ENCODE results near the gene LGR6. TPM values are rescaled to one million over a fixed set of nuclear protein-coding genes. Genes with fewer than 3 reads are reported as not detected.
"Not testable (repeated sequence)": the region's sequence is repeated elsewhere in the genome, so short reads cannot be mapped to it uniquely, and the experiment has no call there.

LGR6 gene
- polyA plus RNA-seq, 1 donor: 0.90 TPM

DNA sequence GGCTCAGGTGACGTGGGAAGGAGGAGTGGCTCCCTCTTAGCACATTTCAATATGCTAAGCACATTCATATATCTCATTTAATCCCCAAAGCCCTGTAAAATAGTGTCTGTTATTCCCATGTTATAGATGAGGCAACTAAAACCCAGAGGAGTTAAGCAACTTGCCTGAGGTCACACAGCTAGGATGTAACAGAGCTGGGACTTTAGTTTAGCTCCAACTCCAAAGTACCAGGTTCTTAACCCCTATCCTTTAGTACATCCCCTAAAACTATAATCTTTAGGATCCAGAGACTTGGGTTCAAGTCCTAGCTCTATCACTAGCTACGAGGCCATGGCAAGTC, 48.5 kb downstream of the LGR6 start:
- no peak for DNase-seq

DNA sequence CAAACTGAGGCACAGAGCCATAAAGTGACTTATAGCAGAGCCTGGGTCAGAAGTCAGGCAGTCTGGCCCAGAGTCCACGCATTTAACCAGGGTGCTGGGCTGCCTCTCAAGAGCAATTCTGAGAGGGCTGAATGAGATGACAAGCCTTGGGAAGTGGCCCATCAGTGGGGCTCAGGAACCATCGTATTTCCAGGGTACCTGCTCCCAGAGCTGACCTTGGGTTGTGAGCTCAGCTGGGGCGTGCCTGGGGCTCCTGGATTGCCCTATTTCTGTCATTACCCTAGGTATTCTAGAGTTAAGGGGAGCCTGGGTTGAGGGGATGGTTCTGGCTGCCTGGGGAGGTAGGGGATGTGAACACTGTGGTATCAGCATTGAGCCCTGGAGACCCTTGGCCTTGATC, 49.4 kb downstream of the LGR6 start:
- DNase-seq: no peak

DNA sequence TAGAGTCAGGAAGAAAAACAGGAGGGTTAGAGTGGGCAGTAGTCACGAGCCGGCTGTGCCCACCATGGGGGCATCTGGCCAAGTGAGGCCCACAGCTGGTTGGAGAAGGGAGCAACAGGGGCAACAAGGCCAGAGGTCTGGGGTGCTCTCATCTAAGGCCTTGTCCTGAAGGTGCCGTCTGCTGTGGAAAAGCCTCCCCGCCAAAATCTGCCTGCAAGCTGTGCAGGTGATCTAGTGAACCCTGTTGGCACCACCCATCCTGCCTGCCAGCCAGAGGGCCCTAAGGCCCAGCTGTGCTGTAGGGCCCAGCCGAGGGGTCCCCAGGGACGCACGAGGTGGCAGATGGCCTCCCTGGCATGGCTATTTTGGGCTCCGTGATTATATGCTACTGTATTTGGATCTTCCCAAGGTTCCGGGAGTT, 51.3 kb downstream of the LGR6 start:
- DNase-seq: no peak

DNA sequence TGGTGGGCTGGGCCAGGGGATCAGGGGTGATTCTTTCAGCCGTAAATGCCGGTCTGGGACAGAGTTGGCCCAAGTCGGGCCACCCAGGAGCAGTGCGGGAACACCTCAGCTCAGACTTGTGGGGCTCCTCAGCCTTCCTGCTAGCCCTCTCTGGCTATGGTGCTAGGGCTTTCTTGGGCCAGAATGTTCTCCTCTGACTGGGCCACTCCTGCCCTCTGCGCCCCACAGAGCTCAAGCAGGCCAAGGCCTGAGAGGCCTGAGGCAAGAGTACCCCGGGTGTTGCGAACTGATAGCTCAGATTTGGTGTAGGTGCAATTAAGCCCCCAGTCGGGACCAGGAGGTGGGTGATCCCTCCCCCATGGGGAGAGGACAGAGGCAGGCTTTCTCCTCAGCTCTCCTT, 51.8 kb downstream of the LGR6 start:
- DNase-seq: no peak

DNA sequence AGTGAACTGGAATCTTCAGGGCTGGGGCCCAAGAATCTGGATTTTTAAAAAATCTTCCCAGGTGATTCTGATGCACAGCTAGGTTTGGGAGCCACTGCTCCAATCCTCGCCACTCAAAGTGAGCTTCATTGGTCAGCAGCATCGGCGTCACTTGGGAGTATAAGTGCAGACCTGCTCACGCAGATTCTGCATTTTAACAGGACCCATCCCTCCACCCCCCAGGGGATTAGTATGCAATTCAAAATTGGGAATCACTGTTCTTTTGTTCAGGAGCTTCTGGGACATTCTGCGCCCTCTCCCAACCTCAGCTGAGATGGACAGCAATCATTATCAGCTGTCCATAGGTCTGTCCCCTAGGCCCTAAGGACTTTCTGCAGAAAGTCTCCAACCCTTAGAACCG, 53.5 kb downstream of the LGR6 start:
- DNase-seq: no peak

DNA sequence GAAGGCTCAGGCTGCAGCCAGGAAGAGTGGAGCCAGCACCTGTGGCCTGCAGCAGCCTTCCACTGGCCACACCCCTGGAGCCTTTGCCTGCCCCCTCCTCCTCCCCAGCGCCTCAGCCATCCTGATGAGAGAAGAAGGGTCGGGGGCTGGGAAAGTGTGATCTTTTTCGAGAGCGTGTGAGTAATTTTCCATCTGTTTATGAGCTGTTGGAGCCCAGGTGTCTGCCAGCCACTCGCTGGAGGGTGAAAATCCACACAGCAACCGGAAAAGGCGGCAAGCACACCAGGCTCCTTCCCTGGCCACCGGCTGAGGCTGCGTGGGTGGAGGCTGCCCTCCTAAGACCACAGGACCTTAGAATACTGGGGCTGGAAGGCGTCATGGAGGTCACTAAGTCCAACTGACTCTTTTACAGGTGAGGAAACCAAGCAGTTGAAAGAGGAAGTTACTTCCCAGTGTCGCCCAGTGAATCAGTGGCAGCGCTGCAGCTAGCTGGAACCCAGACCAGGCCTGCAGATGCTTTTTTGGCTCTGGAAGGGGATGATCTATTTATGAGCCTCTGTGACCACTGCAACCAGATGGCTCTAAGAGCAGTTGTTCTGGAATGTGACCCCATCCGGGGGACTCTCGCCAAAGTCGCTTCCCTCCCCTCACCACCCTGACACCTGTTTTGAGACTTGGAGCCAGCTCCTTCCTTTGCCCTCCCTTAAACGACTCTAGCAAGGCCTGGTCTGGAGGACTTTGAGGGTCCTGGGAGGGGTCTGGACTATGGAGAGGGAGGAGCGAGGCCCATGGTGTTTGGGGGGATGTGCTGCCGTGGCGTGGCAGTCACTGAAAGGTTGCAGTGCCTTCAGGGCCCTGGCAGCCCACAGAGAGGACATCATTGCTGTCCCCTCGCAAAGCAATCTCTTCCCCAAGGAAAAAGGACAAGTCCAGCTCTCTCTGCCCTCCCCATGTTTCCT, 54.5 kb downstream of the LGR6 start:
- DNase-seq: no peak

DNA sequence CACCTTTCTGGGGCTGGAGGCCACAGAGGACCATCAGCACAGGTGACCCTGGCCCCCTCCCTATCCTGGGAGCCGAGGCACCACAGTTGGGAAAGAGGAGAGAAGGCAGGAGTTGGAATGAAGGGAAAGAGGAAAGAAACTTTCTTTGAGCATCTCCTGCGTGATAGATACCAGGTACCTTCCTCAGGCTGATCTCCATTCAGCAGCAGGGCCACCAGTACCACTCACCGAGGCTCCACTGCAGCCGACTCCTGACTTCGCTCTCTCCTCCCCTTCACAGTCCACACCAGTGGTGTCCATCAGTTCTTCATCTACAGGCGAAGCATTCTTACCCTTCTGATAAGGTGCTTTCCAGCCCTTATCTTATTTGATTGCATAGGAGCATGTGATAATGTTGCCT, 55.3 kb downstream of the LGR6 start:
- DNase-seq: no peak

DNA sequence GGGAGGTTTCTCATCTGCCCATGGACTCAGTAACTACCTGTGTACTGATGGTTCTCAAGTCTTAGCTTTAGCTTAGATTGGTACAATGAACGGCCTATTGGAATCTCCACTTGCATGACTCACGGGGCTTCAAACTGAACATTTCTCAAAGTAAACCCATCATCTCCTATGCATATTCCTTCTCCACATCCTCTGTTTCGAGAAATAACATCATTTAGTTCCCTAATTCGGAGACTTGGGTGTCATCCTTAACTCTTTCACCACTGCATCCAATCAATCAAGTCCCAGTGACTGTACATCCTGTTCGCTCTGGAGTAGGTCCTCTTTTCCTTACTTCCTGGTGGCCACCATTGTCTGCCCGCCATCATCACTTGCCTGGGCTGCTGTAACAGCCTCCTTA, 55.8 kb downstream of the LGR6 start:
- DNase-seq: no peak

DNA sequence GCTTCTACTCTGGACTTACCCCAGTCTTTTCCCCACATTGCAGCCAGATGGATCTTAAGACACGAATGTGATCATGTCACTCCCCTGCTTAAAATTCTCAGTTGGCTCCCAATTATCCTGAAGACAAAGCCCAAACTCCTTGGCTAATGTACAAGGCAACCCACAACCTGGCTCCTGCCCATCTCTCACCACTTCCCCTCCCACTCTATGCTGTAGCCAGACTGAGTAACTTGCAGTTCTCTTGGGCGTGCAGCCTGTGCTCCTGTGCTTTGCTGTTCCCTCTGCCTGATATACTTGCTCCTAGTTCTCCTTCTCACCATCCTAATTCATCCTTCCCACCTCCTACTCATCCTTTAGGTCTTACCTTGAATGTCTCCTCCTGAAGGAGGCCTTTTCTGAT, 56.2 kb downstream of the LGR6 start:
- DNase-seq: no peak

DNA sequence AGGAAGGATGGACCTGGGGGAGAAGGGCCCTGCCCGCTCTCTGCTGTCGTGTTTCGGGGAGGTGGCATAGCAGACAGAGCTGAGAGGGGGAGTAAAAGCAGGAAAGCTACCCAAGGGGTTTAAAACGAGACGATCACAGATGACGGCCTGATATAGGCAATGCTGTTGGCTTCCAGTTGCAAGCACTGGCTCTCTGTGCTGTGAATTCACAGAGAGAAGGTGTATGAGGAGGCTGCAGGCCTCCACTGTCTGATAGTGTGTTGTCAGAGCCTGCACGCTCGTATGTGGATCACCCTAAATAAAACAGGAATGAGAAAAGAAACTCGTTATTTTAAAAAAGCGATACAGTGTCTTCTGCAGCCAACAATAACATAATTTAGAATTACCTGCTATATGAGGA, 57.4 kb downstream of the LGR6 start:
- no peak for DNase-seq

DNA sequence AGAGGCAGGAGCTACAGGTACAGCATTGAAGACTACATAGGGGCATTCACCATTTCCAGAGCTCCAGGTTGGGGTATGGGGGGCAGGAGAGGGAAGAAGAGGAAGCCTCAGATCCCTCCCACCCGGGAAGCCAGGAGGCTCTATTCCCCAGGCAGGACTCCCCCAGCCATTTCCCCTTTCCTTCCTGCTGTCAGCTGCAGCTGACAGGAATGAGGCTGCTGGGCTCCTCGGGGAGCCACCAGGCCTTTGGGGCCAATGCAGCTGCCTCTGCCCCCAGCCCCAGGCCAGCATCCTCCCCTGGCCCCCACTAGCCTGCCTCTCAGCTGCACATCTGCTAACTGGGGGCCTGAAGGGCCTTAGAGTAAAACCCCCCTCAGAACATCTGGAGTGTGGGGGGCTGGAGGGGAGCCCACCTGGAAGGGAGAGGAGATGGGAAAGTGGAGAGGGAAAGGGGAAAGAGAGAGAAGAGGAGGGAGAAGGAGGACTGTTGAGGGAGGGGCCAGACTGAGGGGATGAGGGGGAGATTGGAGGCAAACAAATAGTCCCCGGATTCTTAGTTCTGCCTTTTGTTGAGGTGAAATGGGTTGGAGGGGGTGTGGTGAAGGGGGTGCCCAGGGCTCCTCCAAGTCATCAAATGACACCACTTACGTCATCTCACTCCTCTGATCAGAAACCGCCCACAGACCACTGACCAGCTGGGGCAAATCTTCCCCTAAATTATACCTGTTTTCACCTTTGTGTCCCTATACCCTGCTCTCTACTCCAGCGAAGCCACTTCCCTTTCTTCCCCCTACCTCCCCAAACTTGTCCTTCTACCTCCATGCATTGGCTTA, 58.0 kb downstream of the LGR6 start:
- DNase-seq: no peak

DNA sequence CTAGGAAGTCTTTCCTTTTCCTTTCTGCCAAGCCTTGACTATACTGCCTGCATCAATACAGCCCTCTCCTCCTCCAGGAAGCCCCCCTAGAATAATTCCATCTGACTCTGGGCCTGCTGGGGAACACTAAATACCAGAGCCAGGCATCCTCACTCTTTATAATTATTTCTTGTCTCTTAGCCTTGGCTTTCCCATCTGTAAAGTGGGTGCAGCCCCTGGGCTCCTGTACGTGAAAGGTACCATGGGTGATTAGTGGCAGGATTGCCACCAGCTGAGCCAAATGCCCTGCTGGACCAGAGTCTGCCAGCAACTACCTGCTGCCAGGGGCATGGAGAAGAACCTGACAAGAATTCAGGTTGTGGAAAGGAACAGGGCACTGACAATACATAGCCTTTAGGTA, 58.7 kb downstream of the LGR6 start:
- DNase-seq: no peak

DNA sequence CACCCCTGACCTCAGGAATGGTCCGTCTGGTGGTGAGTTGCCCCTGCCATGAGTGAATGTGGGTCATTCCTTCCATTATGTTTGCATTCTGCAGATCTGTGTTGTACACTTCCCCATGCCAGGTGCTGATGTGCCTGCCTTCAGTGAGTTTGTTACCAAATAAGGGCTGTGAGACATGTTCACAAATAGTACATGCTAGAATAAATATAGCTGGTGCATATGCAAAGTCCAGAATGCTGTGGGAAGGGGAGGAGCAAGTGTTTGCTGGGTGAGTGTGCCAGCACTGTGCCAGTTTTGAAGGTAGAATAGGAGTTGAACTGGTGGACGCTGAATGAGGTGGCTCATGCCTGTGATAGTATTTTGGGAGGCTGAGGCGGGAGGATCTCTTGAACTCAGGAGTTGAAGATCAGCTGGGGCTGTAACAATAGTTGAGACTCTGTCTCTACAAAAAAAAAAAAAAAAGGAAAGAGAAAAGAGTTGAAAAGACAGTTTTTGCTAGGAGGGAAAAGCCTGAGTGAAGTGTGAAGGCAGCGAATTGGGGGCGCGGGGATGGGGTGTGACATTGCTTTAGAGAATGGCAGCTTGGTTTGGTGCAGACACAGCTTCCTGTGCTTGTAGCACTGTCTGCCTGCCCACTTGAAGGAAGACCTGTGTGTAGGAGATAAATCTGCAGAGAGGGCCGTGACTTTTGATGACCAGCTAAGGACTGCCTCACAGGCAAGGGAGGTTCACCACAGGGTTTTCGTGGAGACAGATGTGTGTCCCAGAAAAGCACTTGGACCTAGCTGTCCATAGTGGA, 61.1 kb downstream of the LGR6 start:
- DNase-seq: no peak

DNA sequence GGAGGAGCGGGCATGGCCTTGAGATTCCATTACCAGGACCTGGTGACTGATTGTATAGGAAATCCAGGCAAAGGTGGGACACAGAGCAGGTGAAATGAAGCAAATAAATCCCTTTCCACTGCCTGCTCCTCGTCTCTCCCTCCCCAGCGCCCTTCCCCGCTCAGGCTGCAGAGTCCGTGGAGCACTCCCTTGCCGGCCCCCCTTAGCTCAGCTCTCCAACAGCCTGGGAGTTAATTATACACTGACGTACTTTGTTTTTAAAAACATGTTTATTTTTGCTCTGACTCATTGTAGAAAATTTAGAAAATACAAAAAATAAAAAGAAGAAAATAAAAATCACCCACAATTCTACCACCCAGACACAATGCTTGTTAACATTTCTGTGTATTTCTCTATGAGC, 61.7 kb downstream of the LGR6 start:
- peak; percentile 26 for DNase-seq

DNA sequence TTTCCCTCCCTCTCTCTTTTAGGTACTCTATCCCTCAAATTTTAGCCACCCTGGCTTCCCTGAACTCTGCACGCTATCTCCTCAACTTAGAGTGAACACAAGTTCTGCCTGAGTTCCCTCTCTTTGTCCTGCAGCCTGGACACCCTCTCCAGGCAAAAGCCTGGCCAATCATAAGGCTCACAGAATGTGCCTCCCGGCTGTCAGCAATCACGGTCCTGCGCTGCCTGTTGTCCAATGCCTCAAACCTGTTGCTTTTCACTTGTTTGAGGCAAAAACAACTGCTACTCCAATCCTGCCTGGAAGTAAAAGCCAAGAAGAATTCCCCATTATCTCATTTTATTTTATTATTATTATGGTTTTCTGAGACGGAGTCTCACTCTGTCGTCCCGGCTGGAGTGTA, 66.1 kb downstream of the LGR6 start:
- no peak for DNase-seq

DNA sequence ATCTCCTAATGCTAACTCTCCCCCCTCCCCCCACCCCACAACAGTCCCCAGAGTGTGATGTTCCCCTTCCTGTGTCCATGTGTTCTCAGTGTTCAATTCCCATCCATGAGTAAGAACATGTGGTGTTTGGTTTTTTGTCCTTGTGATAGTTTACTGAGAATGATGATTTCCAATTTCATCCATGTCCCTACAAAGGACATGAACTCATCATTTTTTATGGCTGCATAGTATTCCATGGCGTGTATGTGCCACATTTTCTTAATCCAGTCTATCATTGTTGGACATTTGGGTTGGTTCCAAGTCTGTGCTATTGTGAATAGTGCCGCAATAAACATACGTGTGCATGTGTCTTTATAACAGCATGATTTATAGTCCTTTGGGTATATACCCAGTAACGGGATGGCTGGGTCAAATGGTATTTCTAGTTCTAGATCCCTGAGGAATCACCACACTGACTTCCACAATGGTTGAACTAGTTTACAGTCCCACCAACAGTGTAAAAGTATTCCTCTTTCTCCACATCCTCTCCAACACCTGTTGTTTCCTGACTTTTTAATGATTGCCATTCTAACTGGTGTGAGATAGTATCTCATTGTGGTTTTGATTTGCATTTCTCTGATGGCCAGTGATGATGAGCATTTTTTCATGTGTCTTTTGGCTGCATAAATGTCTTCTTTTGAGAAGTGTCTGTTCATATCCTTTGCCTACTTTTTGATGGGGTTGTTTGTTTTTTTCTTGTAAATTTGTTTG, 67.8 kb downstream of the LGR6 start:
- DNase-seq: not testable (repeated sequence)

DNA sequence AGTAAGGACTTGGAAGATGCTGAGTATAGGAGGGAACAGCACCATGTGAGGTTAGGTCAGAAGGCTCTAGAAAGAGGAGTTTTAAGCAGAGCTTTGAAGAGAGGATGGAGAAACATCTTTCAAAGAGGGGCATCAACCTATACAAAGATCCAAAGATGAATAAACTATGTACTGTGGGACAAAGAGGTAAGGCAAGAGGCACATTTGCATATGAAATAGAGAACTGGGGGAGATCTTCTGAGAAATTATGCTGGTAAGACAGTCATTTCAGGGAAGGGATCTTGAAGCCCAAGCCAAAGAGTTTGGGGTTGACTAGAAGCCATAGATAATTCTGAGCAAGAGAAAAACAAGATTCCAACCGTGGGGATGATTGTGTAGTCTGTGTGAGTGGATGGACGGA, 70.0 kb downstream of the LGR6 start:
- DNase-seq: no peak

DNA sequence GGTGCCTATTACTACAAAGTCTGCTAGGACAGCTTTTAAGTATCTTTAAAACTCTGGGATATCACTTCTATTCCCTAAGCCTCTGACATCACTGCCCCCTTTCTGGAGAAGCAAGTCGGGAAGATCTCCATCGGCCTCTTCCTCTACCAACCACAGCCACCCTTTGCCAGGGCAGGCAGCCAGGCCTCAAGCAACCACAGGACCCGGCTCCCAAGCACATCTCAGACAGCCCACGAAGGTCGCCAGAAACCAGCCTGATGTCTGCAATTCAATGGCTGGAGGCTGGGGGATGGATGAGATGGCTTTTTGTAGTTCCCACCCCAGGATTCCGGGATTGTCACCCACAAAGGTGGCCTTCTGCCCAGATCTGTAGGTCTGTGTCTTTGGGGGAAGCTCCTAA, 70.7 kb downstream of the LGR6 start:
- no peak for DNase-seq

DNA sequence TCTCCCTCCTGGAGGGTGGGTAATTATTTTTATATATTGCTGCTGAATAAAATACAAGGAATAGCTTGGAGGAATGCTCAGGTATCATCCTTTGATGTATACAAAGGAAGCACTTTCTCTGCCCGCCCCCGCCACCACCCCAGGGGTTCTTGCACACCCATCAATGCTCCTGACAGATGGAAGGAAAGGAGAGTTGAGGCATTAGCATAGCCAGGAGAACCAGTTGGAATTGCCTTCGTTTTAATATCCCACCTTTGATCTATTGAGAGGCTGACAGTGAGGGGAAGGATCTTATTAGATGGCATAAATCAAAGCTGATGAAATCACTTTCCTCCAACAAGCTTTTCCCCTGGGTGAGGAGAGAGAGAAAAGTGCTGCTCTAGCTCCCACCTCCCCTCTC, 71.1 kb downstream of the LGR6 start:
- DNase-seq: no peak

DNA sequence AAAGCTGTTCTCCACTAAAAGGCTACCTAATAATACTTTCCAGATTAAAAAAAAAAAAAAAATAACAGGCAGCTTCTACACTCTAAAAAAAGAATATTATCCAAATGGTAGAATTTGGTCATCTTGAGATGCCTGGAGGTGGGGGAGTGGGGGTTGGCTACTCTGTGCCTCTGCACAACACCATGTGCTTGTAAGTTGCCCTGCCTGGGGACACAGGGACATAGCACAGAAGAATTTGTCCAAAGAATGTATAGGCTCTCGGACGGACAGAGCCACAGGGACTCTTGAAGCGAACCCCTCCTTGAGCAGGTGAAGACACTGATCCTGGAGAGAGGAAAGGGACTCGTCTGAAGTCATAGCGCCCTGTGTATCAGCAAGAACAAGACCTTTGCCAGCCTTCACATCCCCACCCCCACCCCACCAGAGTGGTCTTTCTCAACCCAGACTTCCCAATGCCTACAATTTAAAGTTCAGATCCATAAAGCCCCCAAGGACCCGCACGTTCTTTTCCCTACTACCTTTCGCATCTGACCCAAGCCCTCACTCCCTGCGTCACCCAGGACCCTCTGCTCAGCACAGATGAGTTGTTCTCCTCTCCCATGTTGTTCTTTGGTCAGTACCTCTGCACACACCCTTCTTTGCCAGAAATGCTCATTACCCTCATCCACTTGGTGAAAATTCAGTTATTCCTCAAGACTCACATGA, 72.6 kb downstream of the LGR6 start:
- DNase-seq: no peak

DNA sequence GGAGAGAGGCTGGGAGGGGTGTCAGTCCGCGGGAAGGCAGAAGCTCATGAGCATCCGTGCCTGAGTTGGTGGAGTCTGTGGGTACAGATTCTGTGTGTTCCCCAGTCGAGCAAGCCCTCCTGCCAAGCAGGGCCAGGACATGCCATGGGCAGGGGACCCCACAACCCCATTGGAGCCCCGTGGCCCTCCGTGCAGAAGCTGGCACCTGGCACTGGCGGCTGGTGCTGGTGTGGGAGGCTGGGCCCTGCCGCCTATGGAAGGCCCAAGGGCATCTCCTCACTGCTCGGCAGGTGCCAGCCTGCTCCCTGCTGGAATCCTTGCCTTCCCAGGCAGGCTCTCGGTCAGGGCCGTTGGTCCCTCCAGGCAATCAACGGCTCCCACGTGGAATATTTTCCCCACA, 74.4 kb downstream of the LGR6 start:
- DNase-seq: no peak

Measured in left kidney (tissue), 2 donors.